Stimulated activated CD8-positive, alpha-beta memory T cell treated with anti-CD3 and anti-CD28 coated beads, Interleukin-15, amount 100 ng/mL, for 48 hours (primary cell): ENCODE measurements around the gene TCF7.
A peak's percentile ranks its signal among the peaks of the same experiment; 100 is the strongest.

Source experiments
- DNase-seq, 2 donors: peaks; one replicate each; pipeline ENCODE4 v3.0.0-alpha.2; 2020; ENCODE audit warnings: low read depth in 2 of 2

TCF7 gene

DNA sequence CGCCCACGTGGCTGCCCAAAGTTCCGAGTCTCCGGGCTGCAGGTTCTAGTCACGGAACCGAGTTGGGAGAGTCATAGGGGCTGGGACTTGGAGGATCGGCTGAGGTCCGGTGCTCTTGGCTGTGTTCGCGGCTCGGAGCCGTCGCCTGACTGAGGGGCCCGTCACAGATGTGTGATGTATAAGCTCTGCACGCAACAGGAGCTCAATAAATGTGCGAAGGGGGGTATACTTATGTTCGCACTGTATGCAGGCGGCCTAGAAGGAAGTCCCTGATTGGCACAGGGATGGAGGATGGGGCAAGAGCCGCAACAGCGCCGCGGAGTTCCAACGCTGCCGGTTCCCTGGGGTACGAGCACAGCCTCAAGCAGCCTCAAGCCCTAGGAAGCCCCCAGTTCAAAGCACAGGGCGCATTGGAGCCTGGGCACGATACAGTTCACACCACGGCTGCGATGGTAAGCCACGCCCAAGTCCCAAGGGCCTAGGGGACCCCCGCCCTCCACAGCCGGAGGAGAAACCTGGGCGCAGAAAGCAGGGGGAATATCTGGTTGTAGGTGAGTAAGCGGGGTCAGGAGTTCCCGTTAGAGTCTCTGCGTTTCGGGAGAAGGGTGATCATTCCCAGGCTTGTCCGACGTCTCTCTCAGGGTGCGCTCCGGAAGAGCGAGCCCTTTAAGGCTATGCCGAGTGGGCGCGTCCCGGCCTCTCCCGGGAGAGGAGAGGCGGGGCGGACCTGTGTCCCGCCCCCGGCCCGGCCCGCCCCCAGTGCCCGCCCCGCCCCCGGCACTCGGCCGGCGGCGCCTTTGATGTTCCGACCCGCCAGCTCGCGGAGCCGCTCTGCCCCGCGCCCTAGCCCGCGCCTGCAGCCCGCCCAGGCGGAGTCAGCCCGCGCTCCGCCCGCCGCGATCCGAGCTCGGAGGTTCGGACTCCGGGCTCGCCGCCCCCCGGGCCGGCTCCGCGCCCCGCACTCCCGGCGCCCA is at the start of gene TCF7:
TCF7 (plus strand) TSS at position 780 of the 974 bp plus-strand sequence. CDS start 226 bp downstream, outside the sequence.
- peak; percentile 58 to 68 for DNase-seq

DNA sequence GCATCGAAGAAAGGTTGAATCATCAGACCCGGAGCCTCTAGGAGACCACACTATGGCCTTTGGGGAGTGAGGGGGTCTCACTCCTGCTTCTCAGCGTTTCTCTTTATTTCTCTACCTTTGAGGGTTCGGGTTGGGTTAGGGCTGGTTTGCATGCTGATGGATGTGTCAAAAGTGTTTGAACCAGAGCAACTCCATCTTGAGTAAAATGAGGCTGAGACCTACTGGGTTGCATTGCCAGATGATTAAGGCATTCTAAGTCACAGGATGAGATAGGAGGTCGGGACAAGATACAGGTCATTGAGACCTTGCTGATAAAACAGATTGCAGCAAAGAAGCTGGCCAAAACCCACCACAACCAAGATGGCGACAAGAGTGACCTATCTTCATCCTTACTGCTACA is 44.9 kb upstream of the TCF7 start:
- DNase-seq, result no peak

DNA sequence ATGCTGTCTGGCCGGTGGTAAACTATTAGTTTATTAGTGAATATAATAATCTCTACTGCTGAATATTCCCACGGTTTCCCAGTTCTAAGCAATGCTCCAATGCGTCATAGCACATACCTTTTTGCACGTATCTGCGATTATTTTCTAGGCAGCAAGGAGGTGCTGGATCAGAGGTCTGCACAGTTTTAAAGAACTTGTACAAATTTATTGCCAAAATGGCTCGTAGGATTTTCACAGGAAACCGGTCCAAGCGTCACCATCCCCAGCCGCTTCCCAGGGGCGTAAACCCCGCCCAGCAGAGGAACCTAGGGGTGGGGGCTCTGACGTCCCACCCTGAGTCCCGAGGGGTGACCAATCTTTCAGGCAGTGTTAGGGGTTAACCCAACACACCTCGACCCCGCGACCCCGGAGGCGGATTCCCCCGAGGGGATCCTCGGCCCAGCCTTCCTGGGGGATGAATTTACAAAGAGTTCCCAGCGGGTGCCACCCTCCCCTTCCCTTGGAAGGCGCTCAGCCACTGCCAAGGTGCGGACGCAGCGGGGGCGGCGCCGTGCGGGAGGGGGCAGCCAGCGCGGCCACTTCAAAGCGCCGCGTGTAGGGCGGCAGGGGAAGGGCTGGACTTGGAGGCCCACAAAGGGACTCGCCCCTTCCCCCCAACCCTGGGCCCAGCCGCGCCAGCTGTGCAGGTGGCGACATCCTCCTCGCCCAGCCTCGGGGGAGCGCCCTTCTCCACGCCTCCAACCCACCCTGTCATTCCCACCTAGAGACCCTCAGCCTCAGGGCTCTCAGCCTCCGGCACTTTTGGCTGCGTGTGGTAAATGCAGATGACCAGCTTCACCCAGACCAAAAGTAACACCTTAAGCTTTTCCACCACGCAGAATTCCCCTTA is 43.5 kb upstream of the TCF7 start:
- peak; percentile 39 to 40 for DNase-seq

GRCh38 chr5:134071614-134072207 is 42.8 kb upstream of the TCF7 start:
- no peak for DNase-seq

- DNase-seq, result no peak
These were observed 41.8 kb upstream of the TCF7 start for GRCh38 chr5:134072471-134073210.

GRCh38 chr5:134073404-134073803 is 41.1 kb upstream of the TCF7 start:
- no peak for DNase-seq

DNA sequence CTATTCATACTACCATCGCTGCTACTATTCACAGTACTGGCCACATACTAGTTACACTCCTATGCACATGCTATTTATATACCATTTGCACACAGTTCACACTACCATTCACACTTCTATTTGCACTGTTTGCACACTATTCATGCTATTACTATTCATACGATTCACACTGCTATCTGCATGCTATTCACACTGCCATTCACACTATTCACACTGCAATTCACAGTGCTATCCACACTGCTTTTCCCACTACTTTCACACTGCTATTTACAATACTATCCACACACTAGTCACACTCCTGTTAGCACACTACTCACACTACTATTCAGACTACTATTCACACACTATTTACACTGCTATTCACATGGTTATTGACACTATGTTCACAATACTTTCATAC is 39.4 kb upstream of the TCF7 start:
- no peak for DNase-seq

DNA sequence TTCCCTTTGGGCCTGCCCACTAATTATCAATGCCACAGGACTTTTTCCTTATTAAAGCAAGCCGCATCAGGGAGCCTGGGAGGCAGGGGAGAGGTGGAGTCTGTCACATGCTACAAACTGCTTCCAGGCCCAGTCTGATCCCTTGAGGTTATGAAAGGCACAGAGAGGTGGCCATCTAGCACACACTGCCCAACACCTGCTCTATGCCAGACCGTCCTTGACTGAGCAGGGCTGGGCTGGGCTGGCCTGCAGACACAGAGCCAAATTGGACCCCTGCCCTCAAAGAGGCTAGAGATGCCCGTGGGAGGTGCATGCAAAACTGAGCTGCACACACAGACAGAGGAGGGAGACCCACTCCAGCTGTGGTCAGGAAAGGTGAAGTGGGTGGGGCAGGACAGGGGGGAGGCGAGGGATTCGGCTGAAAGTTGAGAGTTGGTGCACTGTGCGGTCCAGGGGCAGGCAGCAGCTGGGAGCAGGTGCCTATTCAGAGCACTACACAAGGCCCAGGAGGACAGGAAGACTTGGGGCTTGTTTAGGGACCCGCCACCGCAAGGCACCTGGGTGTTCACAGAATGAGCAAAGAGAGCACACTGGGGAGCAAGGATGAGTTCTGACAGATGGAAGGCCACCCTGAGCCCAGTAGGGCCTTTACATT is 36.4 kb upstream of the TCF7 start:
- no peak for DNase-seq

DNA sequence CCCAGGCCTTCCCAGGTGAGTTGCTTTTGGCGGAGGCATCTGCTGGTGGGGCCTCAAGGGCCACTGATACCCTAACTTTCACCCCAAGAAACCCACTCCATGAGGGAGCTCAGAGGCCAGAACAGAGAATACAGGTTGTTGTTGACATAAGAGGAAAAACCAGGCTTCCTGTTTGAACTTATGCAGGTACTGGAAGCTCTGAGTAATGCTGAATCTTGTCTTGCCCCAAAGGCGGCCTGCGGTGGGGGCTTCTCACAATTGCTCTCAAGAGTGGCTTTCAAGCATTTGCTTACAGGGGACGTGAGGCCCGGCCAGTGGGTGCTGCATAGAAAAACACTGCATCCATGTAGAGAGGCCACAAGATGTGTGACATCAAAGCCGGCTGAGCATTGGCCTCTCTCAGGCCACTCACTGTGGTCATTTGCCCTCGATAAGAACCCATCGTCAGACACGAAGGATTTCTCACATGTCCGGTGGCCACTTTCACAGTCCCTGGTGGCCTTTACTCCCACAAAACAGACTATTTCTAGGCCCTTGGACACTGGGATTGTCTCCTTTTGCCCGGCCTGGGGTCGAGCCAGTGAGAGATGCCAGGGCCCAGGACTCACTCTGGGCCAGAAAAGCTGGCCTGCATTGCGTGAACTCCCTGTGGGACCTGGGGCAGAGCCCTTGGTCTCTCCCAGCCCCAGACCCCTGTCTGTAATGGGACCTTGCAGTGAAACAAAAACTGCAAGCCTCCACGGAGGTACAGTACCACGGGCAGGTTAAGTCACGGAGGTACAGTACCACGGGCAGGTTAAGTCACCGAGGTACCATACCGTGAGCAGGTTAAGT is 34.5 kb upstream of the TCF7 start:
- peak; percentile 67 to 76 for DNase-seq

DNA sequence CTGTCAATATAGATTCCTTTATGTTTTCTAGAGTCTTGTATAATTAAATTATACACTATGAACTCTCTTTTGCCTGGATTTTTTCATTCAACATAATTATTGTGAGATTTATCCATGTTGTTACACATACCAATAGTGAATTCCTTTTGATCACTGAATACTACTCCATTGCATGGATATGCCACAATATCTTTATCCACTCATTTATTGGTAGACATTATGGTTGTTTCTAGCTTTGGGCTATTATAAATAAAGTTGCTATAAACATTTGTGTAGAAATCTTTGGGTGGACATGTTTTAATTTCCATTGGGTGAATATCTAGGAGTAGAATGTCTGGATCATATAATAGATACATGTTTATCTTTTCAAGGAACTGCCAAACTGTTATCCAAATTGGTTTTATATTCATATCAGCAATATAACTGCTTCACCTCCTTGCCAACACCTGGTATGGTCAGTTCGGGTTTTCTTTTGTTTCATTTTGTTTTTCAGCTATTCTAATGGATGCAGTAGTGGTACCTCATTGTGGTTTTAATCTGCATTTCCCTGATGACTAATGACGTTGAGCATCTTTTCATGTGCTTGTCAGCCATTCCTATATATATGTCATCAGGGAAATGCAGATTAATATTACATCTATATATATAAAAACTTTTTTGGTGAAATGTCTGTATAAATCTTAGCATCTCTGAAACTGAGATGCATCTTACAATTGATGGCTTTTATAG is 32.1 kb upstream of the TCF7 start:
- no peak for DNase-seq

- DNase-seq, result no peak
These were observed 31.0 kb upstream of the TCF7 start for GRCh38 chr5:134083517-134083916.

- DNase-seq, result no peak
These were observed 30.4 kb upstream of the TCF7 start for GRCh38 chr5:134084022-134084565.

GRCh38 chr5:134084570-134084969 is 29.9 kb upstream of the TCF7 start:
- no peak for DNase-seq

GRCh38 chr5:134085411-134085810 is 29.1 kb upstream of the TCF7 start:
- no peak for DNase-seq

- DNase-seq, result no peak
These were observed 28.1 kb upstream of the TCF7 start for GRCh38 chr5:134086225-134086942.

GRCh38 chr5:134086943-134087305 is 27.6 kb upstream of the TCF7 start:
- DNase-seq, result peak; percentile 69 to 79

DNA sequence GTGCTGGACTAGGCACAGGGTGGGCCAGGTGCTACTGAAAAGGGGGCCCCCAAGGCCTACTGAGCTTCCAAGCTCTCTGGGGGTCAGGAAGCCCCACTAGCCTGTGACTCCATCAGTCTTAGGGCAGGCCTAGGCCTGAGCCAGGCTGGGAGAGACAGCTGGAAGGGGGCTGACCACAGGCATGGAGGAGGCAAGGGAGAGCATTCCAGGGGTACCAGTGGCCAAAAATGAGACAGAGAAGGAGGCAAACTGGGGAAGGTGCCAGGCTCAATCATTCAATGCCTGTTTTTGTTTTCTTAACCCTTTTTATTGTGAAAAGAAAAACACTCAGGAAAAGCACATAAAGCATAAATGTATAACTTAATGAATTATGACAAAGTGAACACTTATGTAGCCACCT is 26.2 kb upstream of the TCF7 start:
- DNase-seq, result no peak

GRCh38 chr5:134088994-134089560 is 25.4 kb upstream of the TCF7 start:
- DNase-seq, result no peak
